GM12891 (cell line): ENCODE data around the gene PDXDC1.
A peak's percentile ranks its signal among the peaks of the same experiment; 100 is the strongest.
"Not testable (repeated sequence)": the region's sequence is repeated elsewhere in the genome, so short reads cannot be mapped to it uniquely, and the experiment has no call there.

Experiments
- DNase-seq: peaks from one replicate; pipeline ENCODE4 v3.0.0; 2011; ENCODE audit warnings: low spot score; ENCODE audit not compliant: insufficient read length
- FAIRE-seq: peaks from 2 replicates; lab custom pipeline; 2011; peaks lifted over from hg19 to GRCh38; lab: Jason Lieb, UNC

PDXDC1 gene

DNA sequence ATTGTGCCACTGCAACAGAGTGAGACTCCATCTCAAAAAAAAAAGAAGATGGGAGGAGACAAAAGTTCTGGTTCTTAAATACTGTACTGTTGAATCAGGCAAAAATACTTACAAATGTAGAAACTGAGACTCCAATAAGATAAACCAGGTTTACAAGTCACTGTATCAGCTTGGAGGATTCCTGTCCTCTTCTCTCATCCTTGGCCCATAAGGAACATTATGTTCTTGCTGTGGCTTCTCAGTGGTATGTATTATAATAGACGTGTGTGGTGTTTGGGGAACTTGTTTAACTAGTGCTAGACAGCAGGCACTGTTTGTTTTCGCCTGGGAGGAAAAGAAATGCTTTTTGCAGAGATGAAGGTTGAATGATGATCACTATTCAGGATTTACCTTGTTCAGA is 7.7 kb downstream of the PDXDC1 start:
- not testable (repeated sequence) for FAIRE-seq

DNA sequence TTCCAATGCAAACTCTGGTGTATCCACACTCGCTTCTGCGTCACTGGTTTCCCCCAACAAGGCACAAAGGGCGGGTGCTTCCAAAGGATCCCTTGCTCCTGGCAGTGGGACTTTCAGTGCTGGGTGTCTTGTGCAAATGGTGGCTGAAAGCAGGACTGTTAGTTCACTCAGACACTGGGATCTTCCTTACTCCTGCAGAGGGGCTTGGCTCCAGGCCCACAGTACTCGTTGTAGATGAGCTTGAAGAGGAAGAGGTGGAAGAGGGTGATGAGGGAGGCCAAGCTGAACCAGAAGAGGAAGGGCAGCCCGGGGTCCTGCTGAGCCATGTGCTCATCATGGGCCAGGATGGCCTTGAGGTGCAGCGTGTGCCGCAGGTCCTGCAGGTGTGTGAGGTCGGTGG is 13.3 kb downstream of the PDXDC1 start:
- FAIRE-seq, DNase-seq: not testable (repeated sequence)

More for the DNA sequence above, 7.7 kb downstream of the PDXDC1 start:
- not testable (repeated sequence) for DNase-seq

DNA sequence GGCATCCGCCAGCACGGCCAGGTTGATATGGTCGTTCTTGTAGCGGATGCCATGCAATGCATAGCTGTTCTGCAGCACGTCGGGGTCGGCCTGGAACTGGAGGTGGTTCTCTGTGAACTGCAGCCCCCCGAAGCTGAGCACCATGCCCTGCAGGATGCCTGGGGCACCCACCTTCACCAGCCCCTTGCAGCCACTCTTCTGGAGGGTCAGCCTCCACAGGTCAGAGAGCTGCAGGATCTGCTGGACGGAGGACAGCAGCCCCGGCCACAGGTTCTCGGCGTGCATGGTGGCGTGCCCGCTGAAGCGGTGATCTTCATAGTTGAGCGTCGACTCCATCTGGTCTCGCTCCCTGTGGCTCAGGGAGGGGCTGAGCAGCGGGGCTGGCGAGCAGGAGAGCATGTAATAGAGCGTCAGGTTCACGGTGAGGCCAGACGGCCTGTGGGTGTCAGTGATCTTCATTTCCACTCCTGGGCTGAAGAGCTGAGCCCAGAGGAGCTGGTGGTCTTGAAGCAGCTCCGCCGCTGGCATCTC is 13.9 kb downstream of the PDXDC1 start:
- not testable (repeated sequence) for FAIRE-seq, DNase-seq

GRCh38 chr16:14989291-14990281 is 14.8 kb downstream of the PDXDC1 start:
- DNase-seq: not testable (repeated sequence)
- FAIRE-seq: peak; percentile 54

- FAIRE-seq, DNase-seq: not testable (repeated sequence)
These were observed 18.7 kb downstream of the PDXDC1 start for GRCh38 chr16:14993277-14994151.

- DNase-seq, FAIRE-seq: not testable (repeated sequence)
These were observed 21.9 kb downstream of the PDXDC1 start for GRCh38 chr16:14996702-14997101.

DNA sequence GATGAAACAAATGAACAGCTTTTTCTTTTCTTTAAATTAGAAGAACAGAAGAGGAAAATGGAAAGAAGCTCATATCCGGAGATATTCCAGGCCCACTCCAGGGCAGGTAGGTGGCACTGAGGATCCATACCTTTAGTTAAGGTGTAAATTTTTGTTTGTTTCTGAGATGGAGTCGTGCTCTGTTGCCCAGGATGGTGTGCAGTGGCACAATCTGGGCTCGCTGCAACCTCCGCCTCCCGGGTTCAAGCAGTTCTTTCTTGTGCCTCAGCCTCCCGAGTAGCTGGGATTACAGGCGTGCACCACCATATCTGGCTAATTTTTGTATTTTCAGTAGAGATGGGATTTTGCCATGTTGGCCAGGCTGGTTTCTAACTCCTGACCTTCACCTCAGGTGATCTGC is 23.5 kb downstream of the PDXDC1 start:
- not testable (repeated sequence) for DNase-seq, FAIRE-seq

DNA sequence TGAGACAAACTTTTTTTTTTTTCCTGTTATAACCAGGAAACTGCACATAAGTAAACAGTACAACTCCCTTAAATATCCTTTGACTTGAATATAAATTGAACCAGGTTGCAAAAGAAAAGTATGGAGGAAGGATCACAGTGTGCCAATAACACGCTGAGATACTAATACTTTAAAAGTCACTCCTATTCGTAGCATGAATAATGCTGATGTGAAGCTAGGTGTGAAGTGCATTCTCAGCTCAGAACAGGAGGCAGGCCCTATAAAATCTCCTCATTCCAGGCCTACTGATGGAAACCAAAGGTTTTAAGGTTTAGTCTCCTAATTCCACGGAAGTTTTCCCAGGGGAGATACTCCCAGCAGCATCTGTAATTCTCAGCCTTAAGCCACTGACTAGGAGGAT is 25.0 kb downstream of the PDXDC1 start:
- FAIRE-seq, DNase-seq: not testable (repeated sequence)

DNA sequence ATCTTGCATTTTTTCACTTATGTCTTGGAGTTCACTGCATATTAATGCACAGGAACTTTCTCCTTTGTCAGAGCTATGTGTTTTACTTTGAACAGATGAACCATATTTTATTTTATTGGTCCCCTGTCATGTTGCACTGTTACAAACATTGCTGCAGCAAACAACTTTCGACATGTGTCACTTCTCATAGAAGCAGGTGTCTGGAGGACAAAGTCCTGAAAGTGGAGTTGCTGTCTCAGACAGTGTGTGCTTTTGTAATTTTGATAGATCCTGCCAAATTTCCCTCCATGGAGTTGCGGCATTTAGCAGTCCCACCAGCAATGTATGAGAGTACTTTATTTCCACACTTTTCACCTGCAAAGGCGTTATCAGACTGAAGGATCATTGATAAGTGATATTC is 27.6 kb downstream of the PDXDC1 start:
- DNase-seq, FAIRE-seq: not testable (repeated sequence)

DNA sequence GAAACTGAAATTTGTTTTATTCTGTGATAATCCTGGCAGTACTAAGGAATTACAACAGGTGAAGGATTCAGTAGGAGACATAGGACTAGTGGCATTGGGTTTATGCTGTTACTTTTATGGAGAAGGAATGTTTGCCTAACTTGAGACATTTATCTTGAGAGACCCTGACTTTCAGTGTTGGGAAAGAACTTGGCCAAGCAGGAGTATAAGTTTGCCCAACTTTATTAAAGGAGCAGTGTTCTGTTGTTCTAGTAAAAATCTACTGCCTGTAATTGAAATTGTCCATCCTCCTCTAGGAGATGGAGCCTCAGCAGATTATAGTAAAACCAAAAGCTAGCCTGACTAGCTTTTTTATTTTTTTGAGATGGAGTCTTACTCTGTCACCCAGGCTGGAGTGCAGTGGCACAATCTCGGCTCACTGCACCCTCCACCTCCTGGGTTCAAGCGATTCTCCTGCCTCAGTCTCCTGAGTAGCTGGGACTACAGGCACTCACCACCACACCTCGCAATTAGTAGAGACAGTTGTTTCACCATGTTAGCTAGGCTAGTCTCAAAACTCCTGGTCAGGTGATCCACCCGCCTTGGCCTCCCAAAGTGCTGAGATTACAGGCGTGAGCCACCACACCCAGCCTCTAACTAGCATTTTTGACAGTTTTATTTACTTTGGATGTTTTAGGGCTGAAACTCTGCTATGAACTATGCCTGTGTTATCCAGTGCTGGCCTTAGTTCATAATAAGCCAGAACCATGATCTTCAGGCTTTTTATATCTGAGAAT is 30.7 kb downstream of the PDXDC1 start:
- DNase-seq, FAIRE-seq: not testable (repeated sequence)

DNA sequence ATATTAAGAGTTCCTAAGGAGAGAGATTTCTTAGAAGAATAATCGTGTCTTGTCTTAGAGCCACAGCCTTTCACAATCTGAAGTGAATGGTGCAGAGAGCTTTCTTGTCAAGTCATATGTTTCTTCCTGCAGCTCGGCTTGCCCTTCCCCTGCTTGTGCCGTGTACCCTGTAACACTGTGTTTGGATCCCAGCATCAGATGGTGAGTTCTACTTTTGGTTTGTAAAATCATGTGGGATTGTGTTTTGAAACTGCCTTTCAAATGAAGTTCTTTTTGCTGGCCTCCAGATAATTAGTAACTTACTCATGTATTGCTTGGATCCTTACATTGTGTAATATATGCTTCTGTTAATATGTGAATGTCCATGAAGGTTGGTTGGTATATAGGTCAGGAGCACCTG is 33.8 kb downstream of the PDXDC1 start:
- FAIRE-seq: not testable (repeated sequence)

DNA sequence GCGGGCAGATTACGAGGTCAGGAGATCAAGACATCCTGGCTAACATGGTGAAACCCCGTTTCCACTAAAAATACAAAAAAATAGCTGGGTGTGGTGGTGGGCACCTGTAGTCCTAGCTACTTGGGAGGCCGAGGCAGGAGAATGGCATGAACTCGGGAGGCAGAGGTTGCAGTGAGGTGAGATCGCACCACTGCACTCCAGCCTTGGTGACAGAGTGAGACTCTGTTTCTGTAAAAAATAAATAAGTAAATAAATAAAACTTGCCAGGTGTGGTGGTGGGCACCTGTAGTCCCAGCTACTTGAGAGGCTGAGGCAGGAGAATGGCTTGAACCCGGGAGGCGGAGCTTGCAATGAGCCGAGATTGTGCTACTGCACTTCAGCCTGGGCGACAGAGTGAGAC is 38.1 kb downstream of the PDXDC1 start:
- FAIRE-seq: not testable (repeated sequence)

More for the DNA sequence above, 33.8 kb downstream of the PDXDC1 start:
- not testable (repeated sequence) for DNase-seq

DNA sequence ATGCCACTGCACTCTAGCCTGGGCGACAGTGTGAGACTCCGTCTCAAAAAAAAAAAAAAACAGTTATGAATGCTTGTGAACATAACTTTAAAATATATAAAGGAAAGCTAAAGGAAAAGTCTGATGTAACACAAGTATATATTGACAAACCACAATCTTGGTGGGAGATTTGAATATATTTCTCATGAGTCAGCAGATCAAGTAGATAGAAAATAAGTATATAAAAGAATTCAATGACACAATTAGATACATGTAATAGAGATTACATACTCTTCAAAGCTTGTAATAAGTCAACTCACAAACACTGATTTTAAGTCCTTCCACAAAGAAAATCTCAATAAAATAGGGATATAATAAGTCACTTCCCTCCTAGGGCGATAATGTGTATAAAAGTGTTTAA is 40.8 kb downstream of the PDXDC1 start:
- DNase-seq, FAIRE-seq: not testable (repeated sequence)

More for the DNA sequence above, 38.1 kb downstream of the PDXDC1 start:
- not testable (repeated sequence) for DNase-seq

- DNase-seq, FAIRE-seq: not testable (repeated sequence)
These were observed 41.5 kb downstream of the PDXDC1 start for GRCh38 chr16:15016354-15016753.

- DNase-seq, FAIRE-seq: not testable (repeated sequence)
These were observed 42.2 kb downstream of the PDXDC1 start for GRCh38 chr16:15016951-15017580.

- not testable (repeated sequence) for FAIRE-seq, DNase-seq
These were observed 46.6 kb downstream of the PDXDC1 start for GRCh38 chr16:15021429-15021828.

- peak; percentile 80 for FAIRE-seq
- DNase-seq: not testable (repeated sequence)
These were observed 47.4 kb downstream of the PDXDC1 start for GRCh38 chr16:15022194-15022593.
